Trophoblast cell (in vitro differentiated cells and primary cell): ENCODE measurements around the gene SCN3A.

Experiments used
- DNase-seq, 2 donors: peaks; one replicate each; pipeline ENCODE4 v3.0.0-alpha.2; 2016
- H2AFZ ChIP-seq: 2 replicates; pipeline ENCODE4 v1.6.1; 2013; ENCODE audit warnings: low read length, moderate library complexity, mild to moderate bottlenecking; ENCODE audit not compliant: insufficient read depth, poor library complexity
- H2AK5ac ChIP-seq: 2 replicates; pipeline ENCODE4 v1.6.1; 2013; ENCODE audit warnings: mild to moderate bottlenecking, low read length
- H2BK120ac ChIP-seq: 2 replicates; pipeline ENCODE4 v1.6.1; 2013; ENCODE audit warnings: low read length, mild to moderate bottlenecking, moderate library complexity; ENCODE audit not compliant: insufficient read depth, poor library complexity
- H2BK12ac ChIP-seq: 2 replicates; pipeline ENCODE4 v1.6.1; 2013; ENCODE audit warnings: mild to moderate bottlenecking, low read length, moderate library complexity
- H2BK5ac ChIP-seq: 2 replicates; pipeline ENCODE4 v1.6.1; 2013; ENCODE audit warnings: low read length, low read depth, moderate library complexity, mild to moderate bottlenecking; ENCODE audit not compliant: poor library complexity
- H3K14ac ChIP-seq: 2 replicates; pipeline ENCODE4 v1.6.1; 2013; ENCODE audit warnings: mild to moderate bottlenecking, low read length
- H3K18ac ChIP-seq: 2 replicates; pipeline ENCODE4 v1.6.1; 2013; ENCODE audit warnings: mild to moderate bottlenecking, low read length
- H3K23ac ChIP-seq: 2 replicates; pipeline ENCODE4 v1.6.1; 2013; ENCODE audit warnings: low read length
- H3K27ac ChIP-seq: 2 replicates; pipeline ENCODE4 v1.5.1; 2013; ENCODE audit warnings: low read depth, mild to moderate bottlenecking, inconsistent platforms, low read length, moderate library complexity
- H3K27me3 ChIP-seq: 2 replicates; pipeline ENCODE4 v1.6.1; 2013; ENCODE audit warnings: inconsistent platforms, mild to moderate bottlenecking, low read length, moderate library complexity; ENCODE audit not compliant: insufficient read depth
- H3K36me3 ChIP-seq, 2 experiments: 1 replicate in 1 of 2; 2 replicates in 1 of 2; pipeline ENCODE4 v1.6.1; 2013; ENCODE audit warnings: low read length in 2 of 2, mild to moderate bottlenecking in 2 of 2, moderate library complexity in 1 of 2; ENCODE audit not compliant: insufficient read depth in 2 of 2, control insufficient read depth in 1 of 2
- H3K4ac ChIP-seq: 2 replicates; pipeline ENCODE4 v1.6.1; 2013; ENCODE audit warnings: low read depth, mild to moderate bottlenecking, low read length, moderate library complexity
- H3K4me1 ChIP-seq, 2 experiments: 1 replicate in 1 of 2; 2 replicates in 1 of 2; pipeline ENCODE4 v1.6.1; 2013; ENCODE audit warnings: low read length in 2 of 2, mild to moderate bottlenecking in 2 of 2, moderate library complexity in 1 of 2; ENCODE audit not compliant: insufficient read depth in 2 of 2, control insufficient read depth in 1 of 2
- H3K4me2 ChIP-seq: 2 replicates; pipeline ENCODE4 v1.6.1; 2013; ENCODE audit warnings: inconsistent platforms, mild to moderate bottlenecking, low read length, moderate library complexity
- H3K4me3 ChIP-seq: 2 replicates; pipeline ENCODE4 v1.5.1; 2013; ENCODE audit warnings: mild to moderate bottlenecking, low read depth, low read length, inconsistent platforms
- H3K79me1 ChIP-seq: one replicate; pipeline ENCODE4 v1.6.1; 2013; ENCODE audit warnings: low read length
- H3K79me2 ChIP-seq: 2 replicates; pipeline ENCODE4 v1.6.1; 2013; ENCODE audit warnings: low read length, mild to moderate bottlenecking; ENCODE audit not compliant: control insufficient read depth, insufficient read depth, poor library complexity
- H3K9ac ChIP-seq: 2 replicates; pipeline ENCODE4 v1.6.1; 2013; ENCODE audit warnings: mild to moderate bottlenecking, low read length
- H3K9me3 ChIP-seq: 2 replicates; pipeline ENCODE4 v1.6.1; 2013; ENCODE audit warnings: low read depth, mild to moderate bottlenecking, control low read depth, inconsistent platforms, low read length; ENCODE audit not compliant: insufficient read depth
- H4K12ac ChIP-seq: 2 replicates; pipeline ENCODE4 v1.6.1; 2013; ENCODE audit warnings: low read depth, mild to moderate bottlenecking, low read length, moderate library complexity
- H4K8ac ChIP-seq: 2 replicates; pipeline ENCODE4 v1.6.1; 2013; ENCODE audit warnings: low read depth, mild to moderate bottlenecking, low read length, moderate library complexity
- H4K91ac ChIP-seq: one replicate; pipeline ENCODE4 v1.6.1; 2013; ENCODE audit warnings: low read depth, mild to moderate bottlenecking, low read length, moderate library complexity
- WGBS: extraction: QIAGEN DNeasy Blood & Tissue Kit; methylation state at CpG from one replicate; pipeline ENCODE4 v1.1.7; 2013; ENCODE audit warnings: missing lambda C conversion rate; ENCODE audit not compliant: insufficient read length, insufficient coverage; ENCODE audit errors: extremely low coverage; 5-methylcytosine and 5-hydroxymethylcytosine counted together

SCN3A gene

DNA sequence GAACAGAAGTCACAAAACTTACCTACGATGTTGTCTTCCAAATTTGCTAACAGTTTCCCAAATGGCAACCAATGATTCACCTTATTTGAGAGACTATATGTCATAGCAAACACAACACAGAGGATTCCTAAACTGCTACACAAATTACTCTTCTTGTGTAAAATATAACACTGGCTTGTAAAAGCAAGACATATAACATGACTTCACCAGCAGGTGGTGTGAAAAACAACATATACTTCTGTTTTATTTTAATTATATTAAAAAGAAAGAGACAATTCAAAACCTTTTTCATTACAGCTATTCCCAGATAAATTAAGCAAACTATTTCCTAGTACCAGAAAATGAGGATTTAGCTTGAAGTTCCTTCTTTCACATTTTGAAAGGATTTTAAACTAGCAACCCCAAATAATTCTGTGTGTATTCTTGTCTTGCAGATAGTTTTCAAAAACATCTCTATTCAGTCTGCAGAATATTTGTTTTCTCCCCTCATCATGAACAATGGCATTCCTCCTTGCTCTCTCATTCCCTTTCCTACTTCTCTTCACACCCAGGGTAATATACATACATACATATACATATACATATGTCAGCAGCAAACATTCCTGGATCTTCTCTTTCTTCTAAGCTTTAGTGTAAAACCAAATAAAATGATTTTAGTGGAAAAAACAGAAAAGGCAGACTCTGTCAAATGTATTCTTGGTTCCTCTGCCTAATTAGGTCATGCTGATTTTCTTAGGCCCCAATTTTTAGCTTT, 62.1 kb downstream of the SCN3A start:
- no peak overlapping the region for H3K4ac ChIP-seq
- H3K4me1 ChIP-seq = no peaks in the 10 kb centered on the region
- H3K27ac ChIP-seq = no peak overlapping the region
- no peak overlapping the region for H3K18ac ChIP-seq
- H2BK5ac ChIP-seq = no peak overlapping the region
- H3K79me2 ChIP-seq = no peaks in the 10 kb centered on the region
- no CpG with 5 or more reads among the region's 1 CpG for WGBS
- no peaks in the 10 kb centered on the region for H3K36me3 ChIP-seq
- no peaks in the 10 kb centered on the region for H3K9me3 ChIP-seq
- H2AFZ ChIP-seq = no peak overlapping the region
- peak in 1 of 2 donors; percentile 4 for DNase-seq
- no peak overlapping the region for H3K4me3 ChIP-seq
- no peak overlapping the region for H2BK12ac ChIP-seq
- no peak overlapping the region for H2BK120ac ChIP-seq
- H3K4me2 ChIP-seq = no peak overlapping the region
- no peak overlapping the region for H3K9ac ChIP-seq
- no peaks in the 10 kb centered on the region for H3K79me1 ChIP-seq
- no peak overlapping the region for H4K8ac ChIP-seq
- no peak overlapping the region for H4K91ac ChIP-seq
- no peak overlapping the region for H4K12ac ChIP-seq
- H3K14ac ChIP-seq = no peak overlapping the region
- H3K27me3 ChIP-seq = no peaks in the 10 kb centered on the region
- H3K23ac ChIP-seq = no peak overlapping the region
- no peak overlapping the region for H2AK5ac ChIP-seq

DNA sequence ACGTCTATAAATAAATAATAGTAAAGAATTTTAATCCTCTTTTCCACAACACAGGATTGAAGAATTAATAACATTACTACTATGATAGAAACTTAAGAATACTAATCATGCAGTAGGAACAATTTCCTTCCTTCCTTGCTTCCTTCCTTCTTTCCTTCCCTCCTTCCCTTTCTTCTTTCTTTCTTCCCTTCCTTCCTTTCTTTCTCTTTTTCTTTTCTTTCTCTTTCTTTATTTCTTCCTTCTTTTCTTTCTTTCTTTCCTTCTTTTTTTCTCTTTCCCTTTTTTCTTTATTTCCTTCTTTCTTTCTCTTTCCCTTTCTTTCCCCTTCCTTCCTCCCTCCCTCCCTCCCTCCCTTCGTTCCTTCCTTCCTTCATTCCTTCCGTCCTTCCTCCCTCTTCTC, 77.6 kb downstream of the SCN3A start:
- WGBS = no CpG with 5 or more reads among the region's 3 CpGs
- no peak overlapping the region for H3K4me2 ChIP-seq

DNA sequence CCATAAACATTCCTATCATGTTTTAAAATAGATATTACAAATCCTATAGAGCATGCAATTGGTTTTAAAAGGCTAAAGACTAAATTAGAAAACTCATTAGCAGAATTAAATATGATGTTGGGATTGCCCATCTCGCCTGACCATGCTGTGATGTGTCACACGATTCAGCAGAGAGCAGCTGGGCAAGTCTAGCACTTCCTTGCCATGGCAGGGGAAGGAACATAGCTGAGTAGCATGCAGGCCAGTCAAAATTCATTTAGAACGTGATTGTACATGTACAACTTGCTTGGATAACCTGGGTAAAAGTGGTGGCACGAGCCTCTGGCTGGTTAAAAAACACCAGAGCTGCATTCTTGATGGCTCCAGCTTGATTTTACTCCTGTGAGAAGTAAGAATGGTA, 81.3 kb downstream of the SCN3A start:
- Histone ChIP-seq H2BK5ac (no peak overlapping the region), H3K4me2 (no peak overlapping the region)

More for the DNA sequence above, 77.6 kb downstream of the SCN3A start:
- no peak overlapping the region for H3K18ac ChIP-seq
- no peaks in the 10 kb centered on the region for H3K79me1 ChIP-seq
- H3K9ac ChIP-seq = no peak overlapping the region
- no peak for DNase-seq
- H3K4ac ChIP-seq = no peak overlapping the region
- no peak overlapping the region for H3K23ac ChIP-seq
- no peaks in the 10 kb centered on the region for H3K9me3 ChIP-seq
- no peak overlapping the region for H2AK5ac ChIP-seq
- H3K14ac ChIP-seq = no peak overlapping the region
- no peak overlapping the region for H2BK5ac ChIP-seq
- no peak overlapping the region for H2BK12ac ChIP-seq
- no peaks in the 10 kb centered on the region for H3K4me1 ChIP-seq
- no peaks in the 10 kb centered on the region for H3K79me2 ChIP-seq
- no peaks in the 10 kb centered on the region for H3K36me3 ChIP-seq
- no peak overlapping the region for H4K12ac ChIP-seq
- H4K91ac ChIP-seq = no peak overlapping the region
- H3K27me3 ChIP-seq = no peaks in the 10 kb centered on the region
- no peak overlapping the region for H4K8ac ChIP-seq
- no peak overlapping the region for H2AFZ ChIP-seq
- no peak overlapping the region for H3K27ac ChIP-seq
- no peak overlapping the region for H3K4me3 ChIP-seq
- no peak overlapping the region for H2BK120ac ChIP-seq

DNA sequence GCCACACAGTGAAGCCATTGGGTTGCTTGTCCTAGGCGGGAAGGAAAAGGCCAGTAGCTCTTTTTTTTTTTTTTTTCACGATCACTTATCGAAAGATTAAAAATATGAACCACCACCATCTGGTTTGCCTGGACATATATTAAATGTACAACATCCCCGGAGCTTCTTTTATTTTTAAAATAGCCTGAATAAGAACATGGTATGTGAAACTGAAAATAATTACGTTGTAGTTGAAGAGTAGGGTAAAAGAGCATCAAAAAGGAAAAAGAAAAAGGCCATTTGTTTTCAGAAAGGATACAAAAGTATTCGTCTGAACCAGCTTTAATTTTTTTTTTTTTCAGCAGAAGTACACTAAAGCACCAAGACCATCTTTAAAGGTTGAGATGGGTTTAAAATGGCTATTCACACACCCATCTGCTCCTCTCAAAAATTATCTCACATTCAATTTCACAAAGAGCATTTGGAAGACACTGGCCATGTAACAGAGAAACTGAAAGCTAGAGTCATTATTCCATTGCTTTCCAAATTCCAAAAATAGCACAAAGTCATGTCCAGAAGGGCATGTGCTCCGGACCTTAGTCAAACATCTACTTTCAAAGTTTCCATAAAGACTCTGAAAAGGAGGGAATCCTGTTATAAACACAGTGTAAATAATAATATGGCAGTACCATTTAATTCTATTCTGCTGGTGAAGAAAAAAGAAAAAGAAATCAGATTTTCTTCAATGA, 82.9 kb downstream of the SCN3A start:
- Histone ChIP-seq H3K36me3 (no peaks in the 10 kb centered on the region), H3K9me3 (no peaks in the 10 kb centered on the region), H3K14ac (no peak overlapping the region), H4K91ac (no peak overlapping the region), H2AK5ac (no peak overlapping the region), H3K23ac (no peak overlapping the region), H3K4me3 (no peak overlapping the region), H3K4ac (no peak overlapping the region), H2BK120ac (no peak overlapping the region), H2BK5ac (no peak overlapping the region), H3K9ac (no peak overlapping the region), H3K4me2 (no peak overlapping the region), H4K12ac (no peak overlapping the region), H3K27me3 (no peaks in the 10 kb centered on the region), H3K79me1 (no peaks in the 10 kb centered on the region), H3K27ac (no peak overlapping the region), H3K4me1 (no peaks in the 10 kb centered on the region), H4K8ac (no peak overlapping the region), H3K79me2 (no peaks in the 10 kb centered on the region), H3K18ac (no peak overlapping the region), H2AFZ (no peak overlapping the region), H2BK12ac (no peak overlapping the region)
- no CpG with 5 or more reads among the region's 7 CpGs for WGBS
- DNase-seq = no peak

More for the DNA sequence above, 81.3 kb downstream of the SCN3A start:
- Histone ChIP-seq H4K12ac (no peak overlapping the region), H3K27ac (no peak overlapping the region), H3K4ac (no peak overlapping the region), H2AK5ac (no peak overlapping the region), H3K9ac (no peak overlapping the region), H4K91ac (no peak overlapping the region), H3K27me3 (no peaks in the 10 kb centered on the region), H3K9me3 (no peaks in the 10 kb centered on the region), H3K4me3 (no peak overlapping the region), H4K8ac (no peak overlapping the region), H3K4me1 (no peaks in the 10 kb centered on the region), H2AFZ (no peak overlapping the region), H3K79me2 (no peaks in the 10 kb centered on the region), H3K23ac (no peak overlapping the region), H3K36me3 (no peaks in the 10 kb centered on the region), H3K14ac (no peak overlapping the region), H2BK12ac (no peak overlapping the region), H2BK120ac (no peak overlapping the region), H3K18ac (no peak overlapping the region), H3K79me1 (no peaks in the 10 kb centered on the region)
- DNase-seq = no peak
- WGBS = no CpG with 5 or more reads among the region's 4 CpGs
